Esophagus (tissue), 2 donors: Measurements from ENCODE around the gene FGFRL1. TPM values are rescaled to one million over a fixed set of nuclear protein-coding genes. Genes with fewer than 3 reads are reported as not detected.
A peak's percentile ranks its signal among the peaks of the same experiment; 100 is the strongest.

Source experiments
- H3K27ac ChIP-seq, 2 donors: one replicate each; pipeline ENCODE4 v1.5.1; 2013; ENCODE audit warnings: low read depth in 2 of 2, mild to moderate bottlenecking in 2 of 2, inconsistent platforms in 1 of 2, low read length in 1 of 2, moderate library complexity in 1 of 2
- H3K27me3 ChIP-seq, 2 donors: one replicate each; pipeline ENCODE4 v1.6.1; 2013; ENCODE audit warnings: low read length in 2 of 2, control low read depth in 1 of 2, mild to moderate bottlenecking in 1 of 2; ENCODE audit not compliant: insufficient read depth in 2 of 2, control insufficient read depth in 1 of 2
- H3K36me3 ChIP-seq, 2 donors: one replicate each; pipeline ENCODE4 v1.6.1; 2013; ENCODE audit warnings: low read length in 1 of 2; ENCODE audit not compliant: control insufficient read depth in 2 of 2, insufficient read depth in 2 of 2
- H3K4me1 ChIP-seq, 2 donors: one replicate each; pipeline ENCODE4 v1.6.1; 2013; ENCODE audit warnings: low read length in 1 of 2; ENCODE audit not compliant: control insufficient read depth in 2 of 2, insufficient read depth in 2 of 2
- H3K4me3 ChIP-seq, 2 donors: one replicate each; pipeline ENCODE4 v1.5.1; 2013; ENCODE audit warnings: low read length in 2 of 2, mild to moderate bottlenecking in 2 of 2, low read depth in 1 of 2, moderate library complexity in 1 of 2
- H3K9me3 ChIP-seq, 2 donors: one replicate each; pipeline ENCODE4 v1.6.1; 2013; ENCODE audit warnings: mild to moderate bottlenecking in 2 of 2, low read depth in 1 of 2, low read length in 1 of 2, moderate library complexity in 1 of 2; ENCODE audit not compliant: control insufficient read depth in 2 of 2, insufficient read depth in 1 of 2
- WGBS, 2 donors: extraction: QIAGEN DNeasy Blood & Tissue Kit; methylation state at CpG; one replicate each; pipeline ENCODE4 v1.1.7; 2013; 5-methylcytosine and 5-hydroxymethylcytosine counted together
- polyA plus RNA-seq, 2 donors: library from polyadenylated mRNA; stranded (reverse); fragments of 200-250 nt; gene quantifications; one replicate each; pipeline ENCODE4 v1.2.3, GENCODE V29; 2013
- donor health status: healthy with polysubstance abuse.
- donor health status: Bipolar disorder and iron deficiency.

FGFRL1 gene
- polyA plus RNA-seq, 2 donors = 2.3 to 3.4 TPM

- 70 to 77% methylated on average over 25 of the region's 25 CpGs for WGBS, 2 donors
- Histone ChIP-seq H3K27me3 (peaks cover 0 to 36% of the 10 kb centered on the region in 2 donors), H3K4me3 (no peak overlapping the region)
Measured at GRCh38 chr4:1004557-1005485, 6.6 kb upstream of the FGFRL1 start.

GRCh38 chr4:1006856-1007255 lies 4.6 kb upstream of the FGFRL1 start:
- Histone ChIP-seq H3K4me3 (no peak overlapping the region), H3K9me3 (peaks cover 0 to 2% of the 10 kb centered on the region in 2 donors), H3K27ac (no peak overlapping the region), H3K36me3 (no peaks in the 10 kb centered on the region), H3K4me1 (peaks cover 6 to 31% of the 10 kb centered on the region in 2 donors), H3K27me3 (peaks cover 0 to 25% of the 10 kb centered on the region in 2 donors)
- WGBS, 2 donors = 88 to 92% methylated on average over 5 of the region's 5 CpGs

More at GRCh38 chr4:1004557-1005485, 6.6 kb upstream of the FGFRL1 start:
- no peaks in the 10 kb centered on the region for H3K36me3 ChIP-seq
- peaks cover 0 to 2% of the 10 kb centered on the region in 2 donors for H3K9me3 ChIP-seq
- H3K4me1 ChIP-seq = peaks cover 0 to 24% of the 10 kb centered on the region in 2 donors
- H3K27ac ChIP-seq = no peak overlapping the region

GRCh38 chr4:1008840-1009541 lies 2.4 kb upstream of the FGFRL1 start:
- Histone ChIP-seq H3K27me3 (peaks cover 0 to 5% of the 10 kb centered on the region in 2 donors), H3K36me3 (no peaks in the 10 kb centered on the region), H3K27ac (peak overlapping the region in 1 of 2 donors; percentile 34), H3K4me1 (peaks cover 10 to 24% of the 10 kb centered on the region in 2 donors), H3K4me3 (peak overlapping the region; percentile 48), H3K9me3 (no peaks in the 10 kb centered on the region)
- WGBS, 2 donors = 2 to 3% methylated on average over 34 to 36 of the region's 36 CpGs

- H3K27me3 ChIP-seq = peaks cover 0 to 5% of the 10 kb centered on the region in 2 donors
- H3K4me1 ChIP-seq = peaks cover 10 to 24% of the 10 kb centered on the region in 2 donors
- H3K27ac ChIP-seq = peak overlapping the region; percentile 82 to 92
- H3K9me3 ChIP-seq = no peaks in the 10 kb centered on the region
- peak overlapping the region; percentile 63 to 64 for H3K4me3 ChIP-seq
- H3K36me3 ChIP-seq = no peaks in the 10 kb centered on the region
- WGBS, 2 donors = 1% methylated on average over 44 to 105 of the region's 109 CpGs
Measured at GRCh38 chr4:1009542-1010394, 1.7 kb upstream of the FGFRL1 start.

GRCh38 chr4:1010395-1011021 lies 918 bp upstream of the FGFRL1 start:
- Histone ChIP-seq H3K9me3 (no peaks in the 10 kb centered on the region), H3K4me1 (peaks cover 10 to 24% of the 10 kb centered on the region in 2 donors), H3K27me3 (peaks cover 0 to 5% of the 10 kb centered on the region in 2 donors), H3K36me3 (no peaks in the 10 kb centered on the region), H3K4me3 (peak overlapping the region; percentile 63 to 64), H3K27ac (peak overlapping the region; percentile 82 to 92)
- 1 to 2% methylated on average over 36 of the region's 36 CpGs for WGBS, 2 donors

GRCh38 chr4:1011666-1012033 lies 224 bp downstream of the FGFRL1 start:
- Histone ChIP-seq H3K27me3 (peaks cover 0 to 3% of the 10 kb centered on the region in 2 donors), H3K36me3 (no peaks in the 10 kb centered on the region), H3K27ac (no peak overlapping the region), H3K4me3 (peak overlapping the region in 1 of 2 donors; percentile 63), H3K9me3 (no peaks in the 10 kb centered on the region), H3K4me1 (peaks cover 10 to 26% of the 10 kb centered on the region in 2 donors)
- WGBS, 2 donors = 1% methylated on average over 33 to 69 of the region's 69 CpGs

- peaks cover 0 to 3% of the 10 kb centered on the region in 2 donors for H3K27me3 ChIP-seq
- no peak overlapping the region for H3K27ac ChIP-seq
- WGBS, 2 donors = 2% methylated on average over 43 to 69 of the region's 69 CpGs
- no peaks in the 10 kb centered on the region for H3K36me3 ChIP-seq
- peaks cover 10 to 26% of the 10 kb centered on the region in 2 donors for H3K4me1 ChIP-seq
- no peaks in the 10 kb centered on the region for H3K9me3 ChIP-seq
- peak overlapping the region; percentile 18 to 63 for H3K4me3 ChIP-seq
Measured at GRCh38 chr4:1012034-1012739, 761 bp downstream of the FGFRL1 start.

GRCh38 chr4:1013225-1014073 lies 2.0 kb downstream of the FGFRL1 start:
- H3K4me1 ChIP-seq = peaks cover 10 to 26% of the 10 kb centered on the region in 2 donors
- H3K4me3 ChIP-seq = no peak overlapping the region
- no peak overlapping the region for H3K27ac ChIP-seq
- WGBS, 2 donors = 95% methylated on average over 43 of the region's 43 CpGs
- no peaks in the 10 kb centered on the region for H3K27me3 ChIP-seq
- no peaks in the 10 kb centered on the region for H3K36me3 ChIP-seq
- H3K9me3 ChIP-seq = no peaks in the 10 kb centered on the region
